H1 (cell line): ENCODE measurements around the gene HMSD. TPM values are rescaled to one million over a fixed set of nuclear protein-coding genes. Genes with fewer than 3 reads are reported as not detected.

ENCODE experiments used
- CBX8 ChIP-seq: fragments of 300-800, 300-1000 bp; sonication (generic); IDR thresholded peaks from 2 replicates; pipeline ENCODE4 v1.7.1; 2016; ENCODE audit warnings: low read depth, low read length, borderline replicate concordance
- EZH2 ChIP-seq: fragments of 200-600 bp; sonication (generic); IDR thresholded peaks from 2 replicates; pipeline ENCODE4 v1.7.1; 2012; ENCODE audit warnings: low read depth, mild to moderate bottlenecking, moderate library complexity, low read length, inconsistent platforms; ENCODE audit not compliant: severe bottlenecking
- GTF2F1 ChIP-seq: IDR thresholded peaks from 2 replicates; pipeline ENCODE4 v1.6.1; 2012; ENCODE audit warnings: low read depth, low read length, improper control_type of control experiment, borderline replicate concordance
- JUN ChIP-seq: IDR thresholded peaks from 2 replicates; pipeline ENCODE4 v1.6.1; 2011; ENCODE audit warnings: low read depth, mild to moderate bottlenecking, improper control_type of control experiment, low read length
- PHF8 ChIP-seq: fragments of 200-600 bp; sonication (generic); conservative IDR thresholded peaks from 2 replicates; pipeline ENCODE4 v1.7.1; 2012; ENCODE audit warnings: low read depth, mild to moderate bottlenecking, inconsistent platforms, low read length, moderate library complexity
- POLR2A ChIP-seq, 2 experiments: IDR thresholded peaks; 1 replicate in 1 of 2; 2 replicates in 1 of 2; pipeline ENCODE4 v1.6.1; 2011; ENCODE audit warnings: low read depth in 2 of 2, low read length in 2 of 2, mild to moderate bottlenecking in 2 of 2; ENCODE audit errors: control extremely low read depth in 1 of 2
- POU5F1 ChIP-seq: IDR thresholded peaks from 2 replicates; pipeline ENCODE4 v1.6.1; 2011; ENCODE audit warnings: low read depth, mild to moderate bottlenecking, low read length, moderate library complexity
- RBBP5 ChIP-seq: IDR thresholded peaks from 2 replicates; pipeline ENCODE4 v1.7.1; 2012; ENCODE audit warnings: low read depth, mild to moderate bottlenecking, inconsistent platforms, low read length, moderate library complexity, borderline replicate concordance
- RFX5 ChIP-seq: IDR thresholded peaks from 2 replicates; pipeline ENCODE4 v1.6.1; 2011; ENCODE audit warnings: low read depth, low read length, improper control_type of control experiment, borderline replicate concordance
- SAP30 ChIP-seq: fragments of 300-600 bp; sonication (generic); IDR thresholded peaks from 2 replicates; pipeline ENCODE4 v1.7.1; 2012; ENCODE audit warnings: low read length, moderate library complexity, mild to moderate bottlenecking, inconsistent platforms; ENCODE audit not compliant: insufficient read depth, insufficient replicate concordance
- polyA plus RNA-seq, 7 experiments: library from polyadenylated mRNA; depleted of rRNA in 3 of 7; stranded (reverse) in 5 of 7; unstranded in 2 of 7; fragments of >200 nt in 5 of 7; fragments of 200-250 nt in 2 of 7; gene quantifications; 1 replicate in 5 of 7; 2 replicates in 1 of 7; 4 replicates in 1 of 7; pipeline versions ENCODE4 v1.2.1 to v1.2.3, GENCODE V29; 2011 to 2013; ENCODE audit warnings: missing spikeins in 2 of 7, mixed read lengths in 2 of 7
- total RNA-seq: library from RNA; stranded (reverse); fragmentation: NEBNext Ultra II Directional; extraction: Animal tissue kit (Norgen Biotek cat#: 25700); gene quantifications from 2 replicates; pipeline ENCODE4 v1.2.1, GENCODE V29; 2021
- TF ChIP-seq, protein P1 (sequence below), 3 experiments: IDR thresholded peaks; 1 replicate in 2 of 3; 2 replicates in 1 of 3; pipeline versions ENCODE4 v1.5.1 to v1.6.1; 2011; ENCODE audit warnings: low read length in 3 of 3, mild to moderate bottlenecking in 3 of 3, inconsistent platforms in 2 of 3, low read depth in 1 of 3, moderate library complexity in 1 of 3; ENCODE audit not compliant: insufficient read depth in 1 of 3; ENCODE audit errors: control extremely low read depth in 1 of 3
- TF ChIP-seq, protein P2 (sequence below): IDR thresholded peaks from 2 replicates; pipeline ENCODE4 v1.6.1; 2012; ENCODE audit warnings: inconsistent platforms
- TF ChIP-seq, protein P3 (sequence below): IDR thresholded peaks from 2 replicates; pipeline ENCODE4 v1.6.1; 2012; ENCODE audit warnings: inconsistent platforms

Gene HMSD
- total and polyA plus RNA-seq, 2 of the 8 experiments (the other 6 are each of a cell fraction or from before 2014, with no cell fraction given): 1.3 to 3.0 TPM

DNA sequence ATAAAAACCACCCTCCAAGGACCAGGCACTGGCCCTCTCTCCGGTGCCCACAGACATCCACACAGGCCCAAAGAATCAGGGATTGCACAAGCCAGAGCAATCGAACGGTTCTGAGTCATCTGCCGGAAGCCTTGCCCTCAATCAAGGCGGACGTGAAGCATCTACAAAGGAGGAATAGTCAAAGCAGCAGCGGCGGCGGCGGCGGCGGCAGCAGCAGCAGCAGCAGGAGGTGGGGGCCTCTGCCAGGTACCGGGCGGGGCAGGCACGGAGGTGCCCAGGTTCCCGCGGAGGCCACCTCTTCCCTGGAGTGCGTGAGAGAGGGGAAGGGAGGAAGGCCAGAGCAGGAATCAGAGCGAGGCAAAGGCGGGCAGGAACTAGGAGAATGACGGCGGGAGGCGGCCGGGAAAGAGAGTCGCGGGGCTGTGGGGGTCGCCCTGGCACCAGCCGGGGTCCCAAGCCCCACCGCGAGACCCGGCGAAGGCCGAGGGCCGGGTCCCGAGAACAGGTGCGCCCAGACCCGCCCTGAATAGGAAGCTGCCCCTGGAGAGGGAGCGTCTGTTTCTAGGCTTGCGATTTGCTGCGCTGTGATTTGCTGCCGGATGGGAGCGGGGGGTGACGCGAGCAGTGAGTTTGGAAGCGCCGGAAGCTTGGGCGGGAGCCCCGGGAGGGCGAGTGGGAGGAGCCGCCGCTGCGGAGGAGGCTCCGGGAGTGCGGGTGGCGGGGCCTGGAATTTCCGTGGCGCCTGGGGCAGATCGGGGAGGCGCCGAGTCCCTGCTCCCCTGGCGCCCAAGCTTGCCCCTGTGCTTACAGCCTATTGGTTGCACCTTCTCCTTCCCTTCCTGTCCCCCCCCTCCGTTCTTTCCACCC, 21.1 kb downstream of the HMSD start, which contains the start of gene SERPINB8 (continued):
- TF ChIP-seq, protein P1, sequence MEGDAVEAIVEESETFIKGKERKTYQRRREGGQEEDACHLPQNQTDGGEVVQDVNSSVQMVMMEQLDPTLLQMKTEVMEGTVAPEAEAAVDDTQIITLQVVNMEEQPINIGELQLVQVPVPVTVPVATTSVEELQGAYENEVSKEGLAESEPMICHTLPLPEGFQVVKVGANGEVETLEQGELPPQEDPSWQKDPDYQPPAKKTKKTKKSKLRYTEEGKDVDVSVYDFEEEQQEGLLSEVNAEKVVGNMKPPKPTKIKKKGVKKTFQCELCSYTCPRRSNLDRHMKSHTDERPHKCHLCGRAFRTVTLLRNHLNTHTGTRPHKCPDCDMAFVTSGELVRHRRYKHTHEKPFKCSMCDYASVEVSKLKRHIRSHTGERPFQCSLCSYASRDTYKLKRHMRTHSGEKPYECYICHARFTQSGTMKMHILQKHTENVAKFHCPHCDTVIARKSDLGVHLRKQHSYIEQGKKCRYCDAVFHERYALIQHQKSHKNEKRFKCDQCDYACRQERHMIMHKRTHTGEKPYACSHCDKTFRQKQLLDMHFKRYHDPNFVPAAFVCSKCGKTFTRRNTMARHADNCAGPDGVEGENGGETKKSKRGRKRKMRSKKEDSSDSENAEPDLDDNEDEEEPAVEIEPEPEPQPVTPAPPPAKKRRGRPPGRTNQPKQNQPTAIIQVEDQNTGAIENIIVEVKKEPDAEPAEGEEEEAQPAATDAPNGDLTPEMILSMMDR (IDR thresholded peaks at IDR 0.05; ENCODE audit: control extremely low read depth in 1 of 3, insufficient read depth in 1 of 3, low read depth in 1 of 3, low read length in 3 of 3): no peak
- TF ChIP-seq POLR2A (IDR thresholded peaks at IDR 0.05; ENCODE audit: control extremely low read depth in 1 of 2, low read depth in 2 of 2, low read length in 2 of 2) (peak; percentile 75 to 92), RBBP5 (0 out of 2 replicates have a peak, but pooled peaks have one; percentile 76), POU5F1 (no peak), JUN (no peak), EZH2 (no peak), GTF2F1 (no peak), SAP30 (no peak), CBX8 (no peak), PHF8 (peak; percentile 69), RFX5 (no peak)
- TF ChIP-seq, protein P2, sequence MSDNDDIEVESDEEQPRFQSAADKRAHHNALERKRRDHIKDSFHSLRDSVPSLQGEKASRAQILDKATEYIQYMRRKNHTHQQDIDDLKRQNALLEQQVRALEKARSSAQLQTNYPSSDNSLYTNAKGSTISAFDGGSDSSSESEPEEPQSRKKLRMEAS: no peak
- TF ChIP-seq, protein P3, sequence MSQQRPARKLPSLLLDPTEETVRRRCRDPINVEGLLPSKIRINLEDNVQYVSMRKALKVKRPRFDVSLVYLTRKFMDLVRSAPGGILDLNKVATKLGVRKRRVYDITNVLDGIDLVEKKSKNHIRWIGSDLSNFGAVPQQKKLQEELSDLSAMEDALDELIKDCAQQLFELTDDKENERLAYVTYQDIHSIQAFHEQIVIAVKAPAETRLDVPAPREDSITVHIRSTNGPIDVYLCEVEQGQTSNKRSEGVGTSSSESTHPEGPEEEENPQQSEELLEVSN: no peak
